Muscle of back (tissue), 11 donors: ENCODE results near the gene ELF3. TPM values are rescaled to one million over a fixed set of nuclear protein-coding genes. Genes with fewer than 3 reads are reported as not detected.
"Not testable (repeated sequence)": the region's sequence is repeated elsewhere in the genome, so short reads cannot be mapped to it uniquely, and the experiment has no call there.

Experiments
- DNase-seq, 3 donors: peaks; one replicate each; pipeline versions ENCODE4 v3.0.0 to v3.0.0-alpha.2; 2013
- polyA plus RNA-seq, 10 donors: library from polyadenylated mRNA; unstranded; fragments of 120-200 nt; gene quantifications; one replicate each; pipeline ENCODE4 v1.2.1, GENCODE V29; 2013; ENCODE audit not compliant: insufficient read length in 10 of 10

Gene ELF3
- polyA plus RNA-seq, 10 donors, result 0.21 to 1.4 (median 0.60) TPM; not detected in 2

- DNase-seq, result not testable (repeated sequence)
These were observed 54.5 kb downstream of the ELF3 start for GRCh38 chr1:202064889-202065312.

Other genes starting within 250 kb of the ELF3 start
- gene IPO9, start 181.4 kb upstream of the ELF3 start, polyA plus RNA-seq, result 10 to 100 TPM; 38.9 to 56.4 (median 49.1) TPM
- 10 to 100 TPM; 31.9 to 84.7 (median 61.6) TPM for gene SHISA4, start 121.7 kb upstream of the ELF3 start, polyA plus RNA-seq
- 10 to 100 TPM; 12.8 to 46.5 (median 32.4) TPM for gene LMOD1, start 64.0 kb upstream of the ELF3 start, polyA plus RNA-seq
- 10 to 100 TPM; 32.1 to 44.9 (median 40.3) TPM for gene TIMM17A, start 55.1 kb upstream of the ELF3 start, polyA plus RNA-seq
- 10 to 100 TPM; 17.7 to 27.3 (median 20.0) TPM for gene RNPEP, start 27.9 kb upstream of the ELF3 start, polyA plus RNA-seq
- under 1 TPM; 0.04 to 0.09 (median 0.07) TPM for gene GPR37L1, start 112.3 kb downstream of the ELF3 start, polyA plus RNA-seq
- 10 to 100 TPM; 34.3 to 43.1 (median 38.4) TPM for gene ARL8A, start 134.2 kb downstream of the ELF3 start, polyA plus RNA-seq
- gene PTPN7, start 150.0 kb downstream of the ELF3 start, polyA plus RNA-seq, result 1 to 10 TPM in 4 of 10 donors, under 1 TPM in 6; 0.46 to 3.8 (median 0.78) TPM
- 1 to 10 TPM in 3 of 10 donors, under 1 TPM in 7; 0.15 to 8.2 (median 0.53) TPM for gene LGR6, start 183.2 kb downstream of the ELF3 start, polyA plus RNA-seq